ENCODE measurements around the gene ACBD4. TPM values are rescaled to one million over a fixed set of nuclear protein-coding genes. Genes with fewer than 3 reads are reported as not detected.

ACBD4 gene
- total RNA-seq, 2 experiments from 2014 or later, result 12.4 to 12.6 TPM

DNA sequence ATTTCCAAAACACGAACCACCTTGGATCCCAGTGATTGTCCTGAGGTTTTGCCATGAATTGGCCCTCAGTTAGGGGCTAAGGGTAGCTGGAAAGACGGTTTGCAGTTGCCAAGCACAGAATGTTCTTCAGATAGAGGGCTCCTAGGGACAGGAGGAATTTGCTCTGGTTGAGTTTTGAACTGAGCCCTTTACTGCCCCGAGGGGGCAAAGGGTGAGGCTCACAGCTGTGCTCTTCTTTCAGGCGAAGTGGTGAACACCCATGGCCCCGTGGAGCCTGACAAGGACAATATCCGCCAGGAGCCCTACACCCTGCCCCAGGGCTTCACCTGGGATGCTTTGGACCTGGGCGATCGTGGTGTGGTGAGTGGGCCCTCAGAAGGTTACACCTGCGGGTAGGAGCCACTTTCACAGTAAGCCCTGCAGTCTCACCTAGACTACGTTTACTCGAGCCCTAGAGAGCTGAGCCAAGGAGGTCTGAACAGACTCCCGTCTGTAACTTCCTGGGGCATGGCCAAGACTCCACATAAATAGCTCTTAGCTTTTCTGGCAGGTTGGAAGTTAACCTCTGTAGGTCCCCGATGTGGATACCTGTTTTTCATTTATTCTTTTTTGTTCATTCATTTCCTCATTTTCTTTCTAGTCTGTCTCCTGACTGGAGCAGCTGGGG is 41.9 kb upstream of the ACBD4 start:
- Mint-ChIP-seq H3K4me3 (no peak overlapping the region), H3K9me3 (no peaks in the 10 kb centered on the region), H3K27me3 (no peaks in the 10 kb centered on the region), H3K27ac (no peak overlapping the region), H3K36me3 (ENCODE audit: low read depth) (peaks cover 46% of the 10 kb centered on the region), H3K4me1 (ENCODE audit: low read depth) (no peaks in the 10 kb centered on the region)
- no peak for TF ChIP-seq CTCF (IDR thresholded peaks at IDR 0.05)
- ATAC-seq (no peak), DNase-seq (no peak)
- POLR2A ChIA-PET, result no interaction called here
- CTCF ChIA-PET, result interaction anchor here (1.6 kb wide), 1 partner anchor 42 kb away, joined by 5 read pairs; the partner anchor contains the start of gene ACBD4
- intact Hi-C loops (cut with micrococcal nuclease), result no loop called here

DNA sequence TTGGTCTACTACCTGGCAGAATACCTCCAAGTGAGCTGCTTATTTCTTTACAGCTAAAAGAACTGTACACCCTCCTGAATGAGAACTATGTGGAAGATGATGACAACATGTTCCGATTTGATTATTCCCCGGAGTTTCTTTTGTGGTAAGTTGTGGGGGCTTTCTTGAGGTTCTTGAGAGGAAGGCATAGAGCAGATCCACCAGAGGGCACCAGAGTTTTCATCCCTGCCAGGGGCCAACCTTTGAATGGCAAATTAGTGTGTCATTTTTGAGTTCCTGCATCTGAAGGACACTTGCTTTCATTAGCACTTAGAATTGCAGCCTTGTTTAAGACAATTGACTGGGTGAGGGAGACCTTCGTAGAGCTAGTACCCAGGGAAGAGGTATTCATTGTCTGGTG is 39.3 kb upstream of the ACBD4 start:
- H3K9me3 Mint-ChIP-seq, result no peaks in the 10 kb centered on the region
- ChIA-PET POLR2A (interaction anchor here (0.9 kb wide), 1 partner anchor 30 kb away, joined by 3 read pairs; no protein-coding TSS in a partner anchor), CTCF (interaction anchor here (0.9 to 2.1 kb wide), 6 partner anchors 9 to 175 kb away, joined by 3 to 5 read pairs (median 4); partner anchors contain the start of genes ACBD4 and PLCD3)
- H3K4me1 Mint-ChIP-seq (ENCODE audit: low read depth), result no peaks in the 10 kb centered on the region
- ATAC-seq (no peak), DNase-seq (peak; percentile 43)
- H3K27me3 Mint-ChIP-seq, result no peaks in the 10 kb centered on the region
- intact Hi-C loops (cut with micrococcal nuclease), result no loop called here
- peaks cover 49% of the 10 kb centered on the region for H3K36me3 Mint-ChIP-seq (ENCODE audit: low read depth)
- peak; percentile 19 for TF ChIP-seq CTCF (IDR thresholded peaks at IDR 0.05)
- peak overlapping the region; percentile 53 for H3K27ac Mint-ChIP-seq
- no peak overlapping the region for H3K4me3 Mint-ChIP-seq

- H3K4me1 Mint-ChIP-seq (ENCODE audit: low read depth), result no peaks in the 10 kb centered on the region
- TF ChIP-seq CTCF (IDR thresholded peaks at IDR 0.05), result no peak
- no peak for DNase-seq
- no peak overlapping the region for H3K27ac Mint-ChIP-seq
- H3K36me3 Mint-ChIP-seq (ENCODE audit: low read depth), result peaks cover 49% of the 10 kb centered on the region
- no peak overlapping the region for H3K4me3 Mint-ChIP-seq
- ChIA-PET CTCF (interaction anchor here (0.9 to 2.1 kb wide), 4 partner anchors 9 to 47 kb away, joined by 3 to 5 read pairs (median 4); partner anchors contain the start of genes ACBD4 and PLCD3), POLR2A (interaction anchor here (0.9 to 1.4 kb wide), 2 partner anchors 11 to 31 kb away, joined by 3 read pairs; no protein-coding TSS in a partner anchor)
- H3K9me3 Mint-ChIP-seq, result no peaks in the 10 kb centered on the region
- intact Hi-C loops (cut with micrococcal nuclease), result no loop called here
- no peak for ATAC-seq
- no peaks in the 10 kb centered on the region for H3K27me3 Mint-ChIP-seq
Observed at GRCh38 chr17:45096926-45097325, 38.6 kb upstream of the ACBD4 start.

- TF ChIP-seq CTCF (IDR thresholded peaks at IDR 0.05), result no peak
- Mint-ChIP-seq H3K36me3 (ENCODE audit: low read depth) (peaks cover 57% of the 10 kb centered on the region), H3K4me1 (ENCODE audit: low read depth) (no peaks in the 10 kb centered on the region), H3K4me3 (no peak overlapping the region), H3K27me3 (no peaks in the 10 kb centered on the region), H3K27ac (no peak overlapping the region), H3K9me3 (no peaks in the 10 kb centered on the region)
- POLR2A ChIA-PET, result interaction anchor here (0.9 to 1.4 kb wide), 2 partner anchors 12 to 38 kb away, joined by 3 read pairs; no protein-coding TSS in a partner anchor
- ATAC-seq, result no peak
- CTCF ChIA-PET, result interaction anchor here (0.9 to 2.6 kb wide), 25 partner anchors 10 to 407 kb away, joined by 3 to 31 read pairs (median 4); partner anchors contain the start of genes ACBD4 and DCAKD
- intact Hi-C loops (cut with micrococcal nuclease), result no loop called here
- no peak for DNase-seq
Observed at GRCh38 chr17:45098081-45098868, 37.2 kb upstream of the ACBD4 start.

All from activated CD8-positive, alpha-beta T cell treated with anti-CD3 and anti-CD28 coated beads for 36 hours (primary cell).